ENCODE results near the gene SGTB. TPM values are rescaled to one million over a fixed set of nuclear protein-coding genes. Genes with fewer than 3 reads are reported as not detected.

SGTB gene
- total RNA-seq, 1 experiment from 2014 or later: 13.0 TPM

DNA sequence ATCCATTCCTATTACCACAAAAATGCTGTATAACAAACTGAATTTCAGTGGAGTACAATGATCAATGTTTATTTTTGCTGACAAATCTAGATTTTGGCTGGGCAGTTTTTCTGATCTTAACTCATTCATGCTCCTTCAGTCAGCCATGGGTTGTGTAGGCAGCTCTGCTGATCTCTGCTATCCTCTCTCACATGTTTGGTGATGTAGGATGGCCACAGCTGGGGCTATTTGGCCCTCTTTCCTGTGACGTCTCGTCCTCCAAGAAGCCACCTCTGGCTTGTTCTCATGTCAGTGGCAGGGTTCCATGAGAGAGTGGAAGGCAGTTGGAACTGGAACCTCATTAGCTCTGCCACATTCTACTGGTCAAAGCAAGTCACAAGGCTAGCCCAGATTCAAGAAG is 9.0 kb upstream of the SGTB start:
- no TSS peak for BruUV-seq (replicated peaks)
- intact Hi-C loops (cut with micrococcal nuclease; ENCODE audit: unreplicated experiment): no loop called here
- Mint-ChIP-seq H3K4me1 (ENCODE audit: low read depth, unreplicated experiment) (no peaks in the 10 kb centered on the region), H3K27ac (ENCODE audit: unreplicated experiment) (no peak overlapping the region), H3K36me3 (ENCODE audit: insufficient read depth, unreplicated experiment) (no peaks in the 10 kb centered on the region), H3K27me3 (ENCODE audit: insufficient read depth, unreplicated experiment) (no peaks in the 10 kb centered on the region), H3K4me3 (ENCODE audit: unreplicated experiment) (no peak overlapping the region), H3K9me3 (ENCODE audit: unreplicated experiment) (no peaks in the 10 kb centered on the region)
- ChIA-PET POLR2A (no interaction called here), CTCF (no interaction called here)
- Histone ChIP-seq H3K9me3 (no peaks in the 10 kb centered on the region), H3K4me3 (ENCODE audit: low read depth, low read length) (no peak overlapping the region), H3K27me3 (replicated peaks; ENCODE audit: control insufficient read depth, insufficient read depth, low read length) (no peaks in the 10 kb centered on the region), H3K4me1 (no peaks in the 10 kb centered on the region), H3K36me3 (ENCODE audit: control insufficient read depth, insufficient read depth, low read length) (no peaks in the 10 kb centered on the region)
- no peak for DNase-seq
- TF ChIP-seq, protein P1, sequence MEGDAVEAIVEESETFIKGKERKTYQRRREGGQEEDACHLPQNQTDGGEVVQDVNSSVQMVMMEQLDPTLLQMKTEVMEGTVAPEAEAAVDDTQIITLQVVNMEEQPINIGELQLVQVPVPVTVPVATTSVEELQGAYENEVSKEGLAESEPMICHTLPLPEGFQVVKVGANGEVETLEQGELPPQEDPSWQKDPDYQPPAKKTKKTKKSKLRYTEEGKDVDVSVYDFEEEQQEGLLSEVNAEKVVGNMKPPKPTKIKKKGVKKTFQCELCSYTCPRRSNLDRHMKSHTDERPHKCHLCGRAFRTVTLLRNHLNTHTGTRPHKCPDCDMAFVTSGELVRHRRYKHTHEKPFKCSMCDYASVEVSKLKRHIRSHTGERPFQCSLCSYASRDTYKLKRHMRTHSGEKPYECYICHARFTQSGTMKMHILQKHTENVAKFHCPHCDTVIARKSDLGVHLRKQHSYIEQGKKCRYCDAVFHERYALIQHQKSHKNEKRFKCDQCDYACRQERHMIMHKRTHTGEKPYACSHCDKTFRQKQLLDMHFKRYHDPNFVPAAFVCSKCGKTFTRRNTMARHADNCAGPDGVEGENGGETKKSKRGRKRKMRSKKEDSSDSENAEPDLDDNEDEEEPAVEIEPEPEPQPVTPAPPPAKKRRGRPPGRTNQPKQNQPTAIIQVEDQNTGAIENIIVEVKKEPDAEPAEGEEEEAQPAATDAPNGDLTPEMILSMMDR (IDR thresholded peaks at IDR 0.05; ENCODE audit: insufficient read depth in 1 of 2, low read depth in 1 of 2, low read length in 1 of 2, severe bottlenecking in 1 of 2, unreplicated experiment in 1 of 2): no peak

DNA sequence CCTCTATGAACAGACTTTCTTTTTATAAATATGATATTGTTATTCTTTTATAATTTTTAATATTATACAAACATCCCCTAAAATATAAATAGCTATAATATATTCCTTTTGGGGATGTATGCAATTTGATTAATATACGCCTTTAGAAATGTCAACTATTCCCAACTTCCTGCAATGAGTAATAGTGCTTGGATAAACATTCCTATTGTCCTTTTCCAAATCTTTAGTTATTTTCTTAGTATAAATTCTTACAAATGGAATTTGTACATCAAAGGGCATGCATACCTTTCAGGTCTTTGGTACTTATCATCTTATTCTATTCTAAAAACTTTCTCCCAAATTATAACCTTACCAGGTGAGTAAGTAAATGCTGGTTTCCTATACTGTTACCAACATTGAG is 6.3 kb upstream of the SGTB start:
- H3K36me3 Mint-ChIP-seq (ENCODE audit: insufficient read depth, unreplicated experiment): no peaks in the 10 kb centered on the region
- ChIA-PET POLR2A (no interaction called here), CTCF (no interaction called here)
- Histone ChIP-seq H3K9me3 (no peaks in the 10 kb centered on the region), H3K4me1 (peaks cover 5% of the 10 kb centered on the region; the same call in 1 of the 2 replicates), H3K27me3 (replicated peaks; ENCODE audit: control insufficient read depth, insufficient read depth, low read length) (no peaks in the 10 kb centered on the region), H3K4me3 (ENCODE audit: low read depth, low read length) (no peak overlapping the region), H3K36me3 (ENCODE audit: control insufficient read depth, insufficient read depth, low read length) (no peaks in the 10 kb centered on the region)
- no peak overlapping the region for H3K27ac Mint-ChIP-seq (ENCODE audit: unreplicated experiment)
- H3K4me1 Mint-ChIP-seq (ENCODE audit: low read depth, unreplicated experiment): peaks cover 8% of the 10 kb centered on the region
- no peaks in the 10 kb centered on the region for H3K9me3 Mint-ChIP-seq (ENCODE audit: unreplicated experiment)
- BruUV-seq (replicated peaks): no TSS peak
- DNase-seq: no peak
- H3K4me3 Mint-ChIP-seq (ENCODE audit: unreplicated experiment): no peak overlapping the region
- TF ChIP-seq, protein P1 (IDR thresholded peaks at IDR 0.05; ENCODE audit: insufficient read depth in 1 of 2, low read depth in 1 of 2, low read length in 1 of 2, severe bottlenecking in 1 of 2, unreplicated experiment in 1 of 2): no peak
- intact Hi-C loops (cut with micrococcal nuclease; ENCODE audit: unreplicated experiment): loop anchor here (10.0 kb wide), 1 partner anchor 417 kb away; the partner anchor contains the start of gene SREK1
- H3K27me3 Mint-ChIP-seq (ENCODE audit: insufficient read depth, unreplicated experiment): no peaks in the 10 kb centered on the region

DNA sequence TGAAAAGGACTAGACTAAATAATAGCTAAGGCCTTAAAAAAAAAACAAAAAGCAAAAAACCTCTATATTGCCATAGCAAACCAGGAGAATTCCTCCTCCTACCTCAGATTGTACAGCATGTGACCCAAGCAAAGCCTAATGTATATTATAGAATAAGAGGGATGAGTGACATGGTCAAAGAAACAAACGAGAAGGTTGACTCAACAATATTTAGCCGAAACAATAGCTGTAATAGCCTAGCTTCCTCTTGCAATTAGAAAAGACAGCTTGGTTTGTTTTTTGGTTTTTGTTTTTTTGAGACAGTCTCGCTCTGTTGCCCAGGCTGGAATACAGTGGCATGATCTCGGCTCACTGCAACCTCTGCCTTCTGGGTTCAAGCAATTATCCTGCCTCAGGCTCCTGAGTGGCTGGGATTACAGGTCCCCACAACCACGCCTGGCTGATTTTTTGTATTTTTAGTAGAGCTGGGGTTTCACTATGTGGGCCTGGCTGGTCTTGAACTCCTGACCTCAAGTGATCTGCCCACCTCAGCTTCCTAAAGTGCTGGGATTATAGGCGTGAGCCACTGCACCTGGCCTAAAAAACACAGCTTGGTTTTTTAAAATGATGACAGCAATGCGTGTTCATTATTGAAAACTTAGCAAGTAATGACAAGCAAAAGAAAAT is 5.7 kb upstream of the SGTB start:
- BruUV-seq (replicated peaks): no TSS peak
- ChIA-PET CTCF (no interaction called here), POLR2A (no interaction called here)
- TF ChIP-seq, protein P1 (IDR thresholded peaks at IDR 0.05; ENCODE audit: insufficient read depth in 1 of 2, low read depth in 1 of 2, low read length in 1 of 2, severe bottlenecking in 1 of 2, unreplicated experiment in 1 of 2): no peak
- peaks cover 5% of the 10 kb centered on the region; the same call in 1 of the 2 replicates for H3K4me1 ChIP-seq
- H3K9me3 ChIP-seq: no peaks in the 10 kb centered on the region
- intact Hi-C loops (cut with micrococcal nuclease; ENCODE audit: unreplicated experiment): loop anchor here (10.0 kb wide), 1 partner anchor 417 kb away; the partner anchor contains the start of gene SREK1
- H3K36me3 ChIP-seq (ENCODE audit: control insufficient read depth, insufficient read depth, low read length): no peaks in the 10 kb centered on the region
- no peak overlapping the region for H3K4me3 ChIP-seq (ENCODE audit: low read depth, low read length)
- H3K4me1 Mint-ChIP-seq (ENCODE audit: low read depth, unreplicated experiment): peaks cover 11% of the 10 kb centered on the region
- no peaks in the 10 kb centered on the region for H3K27me3 Mint-ChIP-seq (ENCODE audit: insufficient read depth, unreplicated experiment)
- H3K27me3 ChIP-seq (replicated peaks; ENCODE audit: control insufficient read depth, insufficient read depth, low read length): no peaks in the 10 kb centered on the region
- peaks cover 4% of the 10 kb centered on the region for H3K36me3 Mint-ChIP-seq (ENCODE audit: insufficient read depth, unreplicated experiment)
- DNase-seq: no peak
- no peak overlapping the region for H3K4me3 Mint-ChIP-seq (ENCODE audit: unreplicated experiment)
- no peak overlapping the region for H3K27ac Mint-ChIP-seq (ENCODE audit: unreplicated experiment)
- no peaks in the 10 kb centered on the region for H3K9me3 Mint-ChIP-seq (ENCODE audit: unreplicated experiment)
